Breast epithelium (tissue), 3 donors: ENCODE measurements around the gene SLC25A21.

Source experiments
- POLR2A ChIP-seq: fragments of 450-650 bp; IDR thresholded peaks from one replicate; pipeline ENCODE4 v1.6.1; 2016; ENCODE audit warnings: antibody characterized with exemption, mild to moderate bottlenecking, moderate library complexity
- POLR2AphosphoS5 ChIP-seq, 3 donors: sonication (generic); formaldehyde crosslinking; IDR thresholded peaks; one replicate each; pipeline ENCODE4 v1.6.1; 2017; ENCODE audit warnings: antibody characterized with exemption in 3 of 3
- TF ChIP-seq, protein P1 (sequence below), 3 donors: fragments of 450-650 bp; IDR thresholded peaks; one replicate each; pipeline ENCODE4 v1.5.1; 2016 to 2017; ENCODE audit warnings: antibody characterized with exemption in 3 of 3, mild to moderate bottlenecking in 3 of 3, moderate library complexity in 3 of 3

- TF ChIP-seq, protein P1, sequence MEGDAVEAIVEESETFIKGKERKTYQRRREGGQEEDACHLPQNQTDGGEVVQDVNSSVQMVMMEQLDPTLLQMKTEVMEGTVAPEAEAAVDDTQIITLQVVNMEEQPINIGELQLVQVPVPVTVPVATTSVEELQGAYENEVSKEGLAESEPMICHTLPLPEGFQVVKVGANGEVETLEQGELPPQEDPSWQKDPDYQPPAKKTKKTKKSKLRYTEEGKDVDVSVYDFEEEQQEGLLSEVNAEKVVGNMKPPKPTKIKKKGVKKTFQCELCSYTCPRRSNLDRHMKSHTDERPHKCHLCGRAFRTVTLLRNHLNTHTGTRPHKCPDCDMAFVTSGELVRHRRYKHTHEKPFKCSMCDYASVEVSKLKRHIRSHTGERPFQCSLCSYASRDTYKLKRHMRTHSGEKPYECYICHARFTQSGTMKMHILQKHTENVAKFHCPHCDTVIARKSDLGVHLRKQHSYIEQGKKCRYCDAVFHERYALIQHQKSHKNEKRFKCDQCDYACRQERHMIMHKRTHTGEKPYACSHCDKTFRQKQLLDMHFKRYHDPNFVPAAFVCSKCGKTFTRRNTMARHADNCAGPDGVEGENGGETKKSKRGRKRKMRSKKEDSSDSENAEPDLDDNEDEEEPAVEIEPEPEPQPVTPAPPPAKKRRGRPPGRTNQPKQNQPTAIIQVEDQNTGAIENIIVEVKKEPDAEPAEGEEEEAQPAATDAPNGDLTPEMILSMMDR (IDR thresholded peaks at IDR 0.05): no peak
- no peak for TF ChIP-seq POLR2A
- no peak for TF ChIP-seq POLR2AphosphoS5 (IDR thresholded peaks at IDR 0.05)
Observed at GRCh38 chr14:37019488-37019887, 152.9 kb downstream of the SLC25A21 start.
